SK-N-MC (cell line): ENCODE data around the gene C3orf85.

Source experiments
- EZH2 ChIP-seq: fragments of 200-600 bp; sonication (generic); IDR thresholded peaks from one replicate; pipeline ENCODE4 v1.6.1; 2017; ENCODE audit warnings: antibody characterized with exemption
- FOXP2 ChIP-seq: optimal IDR thresholded peaks from 2 replicates; pipeline ENCODE3; 2011; ENCODE audit warnings: mild to moderate bottlenecking, moderate library complexity; ENCODE audit not compliant: insufficient read depth; ENCODE audit errors: extremely low read length, control extremely low read depth
- POLR2AphosphoS5 ChIP-seq: IDR thresholded peaks from 2 replicates; pipeline ENCODE4 v1.6.1; 2012; ENCODE audit warnings: mild to moderate bottlenecking, low read depth, low read length, borderline replicate concordance

DNA sequence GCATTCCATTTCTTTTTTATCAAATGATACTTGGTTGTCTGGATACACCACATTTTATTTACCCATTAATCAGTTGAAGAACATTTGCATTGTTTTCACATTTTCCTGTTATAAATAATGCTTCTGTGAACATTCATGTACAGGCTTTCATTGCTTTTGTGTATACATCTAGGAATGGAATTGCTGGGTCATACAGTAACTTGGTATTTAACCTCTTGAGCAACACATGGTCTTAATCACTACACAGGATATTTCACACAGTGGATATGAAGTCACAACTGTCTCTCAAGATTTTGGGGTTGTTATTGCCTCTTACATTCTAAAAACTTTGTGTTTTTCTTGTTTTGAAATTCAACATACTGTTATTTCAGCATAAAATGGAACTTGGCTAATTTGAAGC, 48.2 kb downstream of the C3orf85 start:
- TF ChIP-seq POLR2AphosphoS5 (no peak), EZH2 (no peak), FOXP2 (no peak)
